HepG2 (cell line): ENCODE results near the gene OTULINL. TPM values are rescaled to one million over a fixed set of nuclear protein-coding genes. Genes with fewer than 3 reads are reported as not detected.

ENCODE experiments used
- ATAC-seq: fragments of 200-7000 bp; cut with Tn5 transposase; 3 replicates; pipeline ENCODE4 v1.9.1; 2020; ENCODE audit warnings: mild to moderate bottlenecking, moderate library complexity
- BruUV-seq: library from RNA; stranded (reverse); fragments of 400-500 nt; replicated peaks from 2 replicates; lab custom pipeline; 2021; lab: Mats Ljungman, UMichigan
- CTCF ChIA-PET: fragments of 300-600 bp; formaldehyde crosslinking; extraction: SDS; loops from one replicate; lab custom pipeline; 2021; ENCODE audit warnings: low total read pairs, inconsistent platforms, low intra/inter-chr PET ratio; lab: Yijun Ruan, JAX
- POLR2A ChIA-PET: fragments of 350-600 bp; sonication (Branson Sonifier 250); formaldehyde crosslinking; loops from one replicate; lab custom pipeline; 2020; ENCODE audit warnings: antibody characterized with exemption, inconsistent platforms; lab: Yijun Ruan, JAX
- DNase-seq: peaks from one replicate; pipeline ENCODE4 v3.0.0-alpha.2; 2015; ENCODE audit warnings: low spot score
- FAIRE-seq: peaks from 3 replicates; lab custom pipeline; 2011; peaks lifted over from hg19 to GRCh38; lab: Jason Lieb, UNC
- H2AFZ ChIP-seq: one replicate; pipeline ENCODE4 v1.6.1; 2011; ENCODE audit warnings: low read length, inconsistent platforms
- H3K27ac ChIP-seq: fragments of 300-600 bp; 3 replicates; pipeline ENCODE4 v1.8.0; 2011; ENCODE audit warnings: mixed run types, mild to moderate bottlenecking, mixed read lengths, low read length, inconsistent platforms; ENCODE audit not compliant: insufficient read depth; ENCODE audit errors: extremely low read length
- H3K27me3 ChIP-seq, 2 experiments: fragments of 200-600 bp in 1 of 2; 2 replicates in 1 of 2; 3 replicates in 1 of 2; pipeline versions ENCODE4 v1.6.0 to v1.8.0; 2011; ENCODE audit warnings: low read length in 2 of 2, mild to moderate bottlenecking in 2 of 2, moderate library complexity in 2 of 2, inconsistent platforms in 1 of 2; ENCODE audit not compliant: insufficient read depth in 2 of 2, control insufficient read depth in 1 of 2
- H3K36me3 ChIP-seq, 2 experiments: fragments of 200-600 bp in 1 of 2; replicated peaks in 1 of 2; 2 replicates in 1 of 2; 3 replicates in 1 of 2; pipeline versions ENCODE4 v1.5.1 to v1.8.0; 2011; ENCODE audit warnings: low read length in 2 of 2, inconsistent platforms in 1 of 2; ENCODE audit not compliant: insufficient read depth in 2 of 2, control insufficient read depth in 1 of 2
- H3K4me1 ChIP-seq: 2 replicates; pipeline ENCODE4 v1.5.1; 2012; ENCODE audit warnings: low read length, inconsistent platforms; ENCODE audit not compliant: insufficient read depth
- H3K4me2 ChIP-seq: 2 replicates; pipeline ENCODE4 v1.6.0; 2011; ENCODE audit warnings: low read depth, low read length, inconsistent platforms
- H3K4me3 ChIP-seq, 3 experiments: fragments of 200-600 bp in 1 of 3; sonication (generic), shearing (Covaris generic) in 1 of 3; replicated peaks in 1 of 3; 2 replicates each; pipeline ENCODE4 v1.5.1; 2011 to 2016; ENCODE audit warnings: low read length in 3 of 3, inconsistent platforms in 2 of 3, low read depth in 2 of 3, mild to moderate bottlenecking in 2 of 3, control low read depth in 1 of 3, mixed read lengths in 1 of 3; ENCODE audit not compliant: insufficient read depth in 1 of 3
- H3K79me2 ChIP-seq: one replicate; pipeline ENCODE4 v1.6.1; 2011; ENCODE audit warnings: low read length, inconsistent platforms; ENCODE audit not compliant: insufficient read depth
- H3K9ac ChIP-seq: 2 replicates; pipeline ENCODE4 v1.6.0; 2011; ENCODE audit warnings: mild to moderate bottlenecking, low read depth, low read length, inconsistent platforms; ENCODE audit not compliant: insufficient read depth
- H3K9me3 ChIP-seq: 2 replicates; pipeline ENCODE4 v1.5.1; 2012; ENCODE audit warnings: mild to moderate bottlenecking, low read length
- H4K20me1 ChIP-seq: 2 replicates; pipeline ENCODE4 v1.6.0; 2011; ENCODE audit warnings: inconsistent platforms, mild to moderate bottlenecking, low read length, moderate library complexity; ENCODE audit not compliant: insufficient read depth
- HOXD1 ChIP-seq: sonication (generic); formaldehyde crosslinking; IDR thresholded peaks from 2 replicates; pipeline ENCODE4 v1.5.0; 2020; ENCODE audit warnings: missing genetic modification reagents
- KLF12 ChIP-seq: sonication (generic); formaldehyde crosslinking; IDR thresholded peaks from 2 replicates; pipeline ENCODE4 v1.4.0; 2020; ENCODE audit warnings: missing genetic modification reagents, borderline replicate concordance
- MZF1 ChIP-seq: sonication (generic); formaldehyde crosslinking; IDR thresholded peaks from 2 replicates; pipeline ENCODE4 v1.8.1; 2023; ENCODE audit warnings: mild to moderate bottlenecking, missing genetic modification reagents, borderline replicate concordance
- NFIB ChIP-seq: sonication (generic); formaldehyde crosslinking; IDR thresholded peaks from 2 replicates; pipeline ENCODE4 v1.9.0; 2021; ENCODE audit warnings: missing genetic modification reagents, mild to moderate bottlenecking, borderline replicate concordance
- NFRKB ChIP-seq: fragments of 450-650 bp; IDR thresholded peaks from 2 replicates; pipeline ENCODE4 v1.6.1; 2017
- NR3C1 ChIP-seq: sonication (generic); formaldehyde crosslinking; IDR thresholded peaks from 2 replicates; pipeline ENCODE4 v1.4.0; 2020; ENCODE audit warnings: missing genetic modification reagents
- PAX8 ChIP-seq: sonication (generic); formaldehyde crosslinking; IDR thresholded peaks from 2 replicates; pipeline ENCODE4 v1.8.0; 2022; ENCODE audit warnings: mild to moderate bottlenecking, missing genetic modification reagents, borderline replicate concordance
- PLSCR1 ChIP-seq: sonication (generic); formaldehyde crosslinking; IDR thresholded peaks from 2 replicates; pipeline ENCODE4 v1.5.0; 2020; ENCODE audit warnings: missing genetic modification reagents, mild to moderate bottlenecking, borderline replicate concordance
- TCF7 ChIP-seq: sonication (generic); IDR thresholded peaks from 2 replicates; pipeline ENCODE4 v1.6.1; 2016; ENCODE audit warnings: antibody characterized with exemption, low read depth
- XBP1 ChIP-seq: sonication (generic); formaldehyde crosslinking; IDR thresholded peaks from 2 replicates; pipeline ENCODE4 v1.5.0; 2020; ENCODE audit warnings: missing genetic modification reagents
- ZBTB44 ChIP-seq: sonication (generic); formaldehyde crosslinking; IDR thresholded peaks from 2 replicates; pipeline ENCODE4 v1.4.0; 2020; ENCODE audit warnings: missing genetic modification reagents
- ZNF768 ChIP-seq: sonication (generic); formaldehyde crosslinking; IDR thresholded peaks from 2 replicates; pipeline ENCODE4 v1.4.0; 2020; ENCODE audit warnings: missing genetic modification reagents
- WGBS: methylation state at CpG from one replicate; pipeline ENCODE4 v1.1.6; 2017; ENCODE audit warnings: low lambda C conversion rate; 5-methylcytosine and 5-hydroxymethylcytosine counted together
- in situ Hi-C: cut with HindIII; loops from 2 replicates; pipeline ENCODE4 v1.10.0; 2017; ENCODE audit warnings: low pct_unique_long_range_greater_than_20kb; ENCODE audit not compliant: extremely low pct_ligation_motif_present
- intact Hi-C: fragments of 100-400 bp; cut with micrococcal nuclease; formaldehyde crosslinking; loops from one replicate; pipeline ENCODE4 v1.10.0; 2022; ENCODE audit not compliant: unreplicated experiment
- polyA plus RNA-seq, 8 experiments: library from polyadenylated mRNA; depleted of rRNA in 3 of 8; stranded (reverse) in 7 of 8; unstranded in 1 of 8; fragments of >200 nt; fragmentation: Illumina TruSeq in 4 of 8; extraction: Trizol in 4 of 8; gene quantifications; 2 replicates each; pipeline versions ENCODE4 v1.2.1 to v1.2.3, GENCODE V29; 2011 to 2016; ENCODE audit warnings: low read depth in 4 of 8, missing spikeins in 1 of 8, mixed read lengths in 1 of 8; ENCODE audit not compliant: insufficient read depth in 1 of 8
- total RNA-seq, 5 experiments: library from RNA; depleted of rRNA; stranded (reverse); fragments of >200 nt; fragmentation: Illumina TruSeq; extraction: Trizol; gene quantifications; 2 replicates each; pipeline ENCODE4 v1.2.3, GENCODE V29; 2016; ENCODE audit warnings: low read depth in 1 of 5
- TF ChIP-seq, protein P1 (sequence below): sonication (generic); formaldehyde crosslinking; IDR thresholded peaks from 2 replicates; pipeline ENCODE4 v1.4.0; 2020; ENCODE audit warnings: missing genetic modification reagents
- TF ChIP-seq, protein P2 (sequence below): IDR thresholded peaks from 2 replicates; pipeline ENCODE4 v1.4.0; 2020; ENCODE audit warnings: mild to moderate bottlenecking, missing genetic modification reagents

OTULINL gene
- total and polyA plus RNA-seq, 2 of the 13 experiments (the other 11 are each of a cell fraction or from before 2014, with no cell fraction given), result 0.04 to 0.40 TPM

DNA sequence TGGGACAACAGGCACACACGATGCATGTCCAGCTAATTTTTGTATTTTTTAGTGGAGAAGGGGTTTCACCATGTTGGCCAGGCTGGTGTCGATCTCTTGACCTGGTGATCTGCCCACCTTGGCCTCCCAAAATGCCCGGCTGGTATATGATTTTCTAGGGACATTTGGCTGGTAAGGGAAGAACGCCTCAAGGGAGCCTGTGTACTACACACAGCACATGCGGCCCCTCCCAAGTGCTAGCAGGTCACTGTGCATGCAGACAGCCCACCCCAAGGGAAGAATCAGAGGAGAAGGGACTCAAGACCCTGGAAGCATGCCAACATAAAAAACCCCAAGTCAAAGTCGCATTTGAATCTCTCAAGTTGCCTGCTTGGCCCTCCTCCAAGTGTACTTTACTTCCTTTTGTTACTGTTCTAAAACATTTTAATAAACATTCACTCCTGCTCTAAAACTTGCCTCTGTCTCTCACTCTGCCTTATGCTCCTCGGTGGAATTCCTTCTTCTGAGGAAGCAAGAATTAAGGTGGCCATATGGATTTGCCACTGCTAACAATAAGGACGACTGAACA, 24.3 kb upstream of the OTULINL start:
- no peaks in the 10 kb centered on the region for H3K36me3 ChIP-seq
- no peaks in the 10 kb centered on the region for H4K20me1 ChIP-seq
- in situ Hi-C loops (no loop called here), intact Hi-C loops (no loop called here)
- H3K27me3 ChIP-seq, result peaks cover 3 to 17% of the 10 kb centered on the region in 2 experiments; a peak in 3 of 5 replicates
- ChIA-PET POLR2A (no interaction called here), CTCF (no interaction called here)
- no peak for ATAC-seq
- WGBS, result 7% methylated on average over 7 of the region's 8 CpGs
- no peak overlapping the region for H3K4me2 ChIP-seq
- no peak for FAIRE-seq
- H3K9ac ChIP-seq, result no peak overlapping the region
- no peak overlapping the region for H3K4me3 ChIP-seq
- H3K27ac ChIP-seq, result no peak overlapping the region
- no peak for DNase-seq
- no peaks in the 10 kb centered on the region for H3K4me1 ChIP-seq
- no TSS peak for BruUV-seq
- H3K9me3 ChIP-seq, result no peaks in the 10 kb centered on the region
- H3K79me2 ChIP-seq, result no peaks in the 10 kb centered on the region
- H2AFZ ChIP-seq, result no peak overlapping the region
- TF ChIP-seq ZBTB44 (CRISPR knock-in tag) (no peak), NFIB (CRISPR knock-in tag) (no peak), NR3C1 (CRISPR knock-in tag) (no peak), PAX8 (no peak), KLF12 (no peak), XBP1 (CRISPR knock-in tag) (no peak), PLSCR1 (CRISPR knock-in tag) (no peak), MZF1 (CRISPR knock-in tag) (no peak), HOXD1 (CRISPR knock-in tag) (no peak), NFRKB (no peak), ZNF768 (CRISPR knock-in tag) (no peak), TCF7 (no peak)
- TF ChIP-seq, protein P1, sequence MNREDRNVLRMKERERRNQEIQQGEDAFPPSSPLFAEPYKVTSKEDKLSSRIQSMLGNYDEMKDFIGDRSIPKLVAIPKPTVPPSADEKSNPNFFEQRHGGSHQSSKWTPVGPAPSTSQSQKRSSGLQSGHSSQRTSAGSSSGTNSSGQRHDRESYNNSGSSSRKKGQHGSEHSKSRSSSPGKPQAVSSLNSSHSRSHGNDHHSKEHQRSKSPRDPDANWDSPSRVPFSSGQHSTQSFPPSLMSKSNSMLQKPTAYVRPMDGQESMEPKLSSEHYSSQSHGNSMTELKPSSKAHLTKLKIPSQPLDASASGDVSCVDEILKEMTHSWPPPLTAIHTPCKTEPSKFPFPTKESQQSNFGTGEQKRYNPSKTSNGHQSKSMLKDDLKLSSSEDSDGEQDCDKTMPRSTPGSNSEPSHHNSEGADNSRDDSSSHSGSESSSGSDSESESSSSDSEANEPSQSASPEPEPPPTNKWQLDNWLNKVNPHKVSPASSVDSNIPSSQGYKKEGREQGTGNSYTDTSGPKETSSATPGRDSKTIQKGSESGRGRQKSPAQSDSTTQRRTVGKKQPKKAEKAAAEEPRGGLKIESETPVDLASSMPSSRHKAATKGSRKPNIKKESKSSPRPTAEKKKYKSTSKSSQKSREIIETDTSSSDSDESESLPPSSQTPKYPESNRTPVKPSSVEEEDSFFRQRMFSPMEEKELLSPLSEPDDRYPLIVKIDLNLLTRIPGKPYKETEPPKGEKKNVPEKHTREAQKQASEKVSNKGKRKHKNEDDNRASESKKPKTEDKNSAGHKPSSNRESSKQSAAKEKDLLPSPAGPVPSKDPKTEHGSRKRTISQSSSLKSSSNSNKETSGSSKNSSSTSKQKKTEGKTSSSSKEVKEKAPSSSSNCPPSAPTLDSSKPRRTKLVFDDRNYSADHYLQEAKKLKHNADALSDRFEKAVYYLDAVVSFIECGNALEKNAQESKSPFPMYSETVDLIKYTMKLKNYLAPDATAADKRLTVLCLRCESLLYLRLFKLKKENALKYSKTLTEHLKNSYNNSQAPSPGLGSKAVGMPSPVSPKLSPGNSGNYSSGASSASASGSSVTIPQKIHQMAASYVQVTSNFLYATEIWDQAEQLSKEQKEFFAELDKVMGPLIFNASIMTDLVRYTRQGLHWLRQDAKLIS (CRISPR knock-in tag), result no peak
- TF ChIP-seq, protein P2, sequence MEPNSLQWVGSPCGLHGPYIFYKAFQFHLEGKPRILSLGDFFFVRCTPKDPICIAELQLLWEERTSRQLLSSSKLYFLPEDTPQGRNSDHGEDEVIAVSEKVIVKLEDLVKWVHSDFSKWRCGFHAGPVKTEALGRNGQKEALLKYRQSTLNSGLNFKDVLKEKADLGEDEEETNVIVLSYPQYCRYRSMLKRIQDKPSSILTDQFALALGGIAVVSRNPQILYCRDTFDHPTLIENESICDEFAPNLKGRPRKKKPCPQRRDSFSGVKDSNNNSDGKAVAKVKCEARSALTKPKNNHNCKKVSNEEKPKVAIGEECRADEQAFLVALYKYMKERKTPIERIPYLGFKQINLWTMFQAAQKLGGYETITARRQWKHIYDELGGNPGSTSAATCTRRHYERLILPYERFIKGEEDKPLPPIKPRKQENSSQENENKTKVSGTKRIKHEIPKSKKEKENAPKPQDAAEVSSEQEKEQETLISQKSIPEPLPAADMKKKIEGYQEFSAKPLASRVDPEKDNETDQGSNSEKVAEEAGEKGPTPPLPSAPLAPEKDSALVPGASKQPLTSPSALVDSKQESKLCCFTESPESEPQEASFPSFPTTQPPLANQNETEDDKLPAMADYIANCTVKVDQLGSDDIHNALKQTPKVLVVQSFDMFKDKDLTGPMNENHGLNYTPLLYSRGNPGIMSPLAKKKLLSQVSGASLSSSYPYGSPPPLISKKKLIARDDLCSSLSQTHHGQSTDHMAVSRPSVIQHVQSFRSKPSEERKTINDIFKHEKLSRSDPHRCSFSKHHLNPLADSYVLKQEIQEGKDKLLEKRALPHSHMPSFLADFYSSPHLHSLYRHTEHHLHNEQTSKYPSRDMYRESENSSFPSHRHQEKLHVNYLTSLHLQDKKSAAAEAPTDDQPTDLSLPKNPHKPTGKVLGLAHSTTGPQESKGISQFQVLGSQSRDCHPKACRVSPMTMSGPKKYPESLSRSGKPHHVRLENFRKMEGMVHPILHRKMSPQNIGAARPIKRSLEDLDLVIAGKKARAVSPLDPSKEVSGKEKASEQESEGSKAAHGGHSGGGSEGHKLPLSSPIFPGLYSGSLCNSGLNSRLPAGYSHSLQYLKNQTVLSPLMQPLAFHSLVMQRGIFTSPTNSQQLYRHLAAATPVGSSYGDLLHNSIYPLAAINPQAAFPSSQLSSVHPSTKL, result no peak
